Gastroesophageal sphincter (tissue), 4 donors: ENCODE results near the gene AGTRAP. TPM values are rescaled to one million over a fixed set of nuclear protein-coding genes. Genes with fewer than 3 reads are reported as not detected.

Experiments
- ATAC-seq: fragments of 150-250 bp; one replicate; pipeline ENCODE4 v1.9.1; 2016; ENCODE audit warnings: mild to moderate bottlenecking, moderate library complexity
- H3K27ac ChIP-seq, 4 donors: fragments of 200-600 bp; sonication (generic) in 3 of 4; 1 replicate in 3 of 4; 2 replicates in 1 of 4; pipeline ENCODE4 v1.5.1; 2016 to 2019
- H3K27me3 ChIP-seq: fragments of 200-600 bp; sonication (generic); one replicate; pipeline ENCODE4 v1.5.1; 2019
- H3K36me3 ChIP-seq, 2 donors: fragments of 200-600 bp; sonication (generic); one replicate each; pipeline ENCODE4 v1.5.1; 2019; ENCODE audit warnings: control low read depth in 1 of 2
- H3K4me1 ChIP-seq, 3 donors: fragments of 200-600 bp; sonication (generic); 1 replicate in 2 of 3; 2 replicates in 1 of 3; pipeline ENCODE4 v1.5.1; 2016 to 2019; ENCODE audit warnings: control low read depth in 2 of 3
- H3K4me3 ChIP-seq, 2 donors: fragments of 200-600 bp; sonication (generic); one replicate each; pipeline ENCODE4 v1.5.1; 2019; ENCODE audit warnings: mild to moderate bottlenecking in 1 of 2, moderate library complexity in 1 of 2
- H3K9me3 ChIP-seq, 3 donors: fragments of 200-600 bp; sonication (generic); one replicate each; pipeline ENCODE4 v1.5.1; 2017 to 2019; ENCODE audit warnings: control low read depth in 2 of 3
- EP300 ChIP-seq: sonication (generic); formaldehyde crosslinking; IDR thresholded peaks from one replicate; pipeline ENCODE4 v1.6.1; 2017; ENCODE audit warnings: antibody characterized with exemption, mild to moderate bottlenecking
- POLR2A ChIP-seq, 2 donors: fragments of 450-650 bp; IDR thresholded peaks; one replicate each; pipeline ENCODE4 v1.6.1; 2017; ENCODE audit warnings: antibody characterized with exemption in 2 of 2, mild to moderate bottlenecking in 2 of 2, moderate library complexity in 1 of 2
- POLR2AphosphoS5 ChIP-seq: sonication (generic); formaldehyde crosslinking; IDR thresholded peaks from one replicate; pipeline ENCODE4 v1.6.1; 2017; ENCODE audit warnings: antibody characterized with exemption
- WGBS, 2 donors: methylation state at CpG; one replicate each; pipeline ENCODE4 v1.1.5; 2018; ENCODE audit warnings: low coverage in 1 of 2; 5-methylcytosine and 5-hydroxymethylcytosine counted together
- total RNA-seq, 4 donors: library from RNA; depleted of rRNA; stranded (reverse); fragments of >200 nt; gene quantifications; one replicate each; pipeline ENCODE4 v1.1.0, GENCODE V29; 2016
- TF ChIP-seq, protein P1 (sequence below), 4 experiments: fragments of 200-600 bp in 2 of 4; fragments of 450-650 bp in 2 of 4; sonication (generic) in 1 of 4; IDR thresholded peaks; one replicate each; pipeline ENCODE4 v1.5.1; 2017 to 2019; ENCODE audit warnings: antibody characterized with exemption in 4 of 4, mild to moderate bottlenecking in 2 of 4, moderate library complexity in 2 of 4

The AGTRAP gene
- total RNA-seq, 4 donors from 2014 or later = 32.2 to 56.4 (median 40.5) TPM

DNA sequence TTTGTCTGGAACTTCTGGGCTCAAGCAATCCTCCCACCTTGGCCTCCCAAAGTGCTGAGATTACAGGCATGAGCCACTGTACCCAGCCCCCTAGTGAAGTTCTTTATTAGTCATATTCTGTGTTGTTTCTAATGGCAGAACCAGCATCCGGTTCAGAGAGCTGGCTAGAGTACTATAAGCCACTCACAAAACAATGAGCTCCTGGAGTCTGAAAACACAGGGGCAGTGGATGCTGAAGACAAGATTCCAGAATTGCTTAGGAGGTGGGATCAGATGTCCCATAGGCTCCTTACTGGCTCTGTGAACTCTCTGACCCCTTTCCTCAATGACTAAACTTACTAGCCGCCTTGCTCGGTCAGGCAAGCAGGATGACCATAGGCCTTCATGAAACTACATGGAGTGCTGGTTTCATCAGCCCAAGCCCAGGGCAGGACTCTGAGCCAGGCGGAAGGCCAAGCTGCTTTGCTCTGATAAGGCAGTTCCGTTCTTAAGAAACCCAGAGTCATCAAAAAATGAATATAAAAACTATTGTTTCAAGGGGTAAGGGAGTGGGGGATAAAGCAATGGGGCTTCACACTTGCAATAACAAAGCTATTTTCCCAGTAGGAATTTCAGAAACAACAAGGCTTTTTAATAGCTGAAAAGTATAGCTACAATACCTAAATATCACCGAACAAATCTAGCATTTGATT, 61.7 kb downstream of the AGTRAP start:
- peaks cover 0 to 31% (median 0%) of the 10 kb centered on the region in 3 donors for H3K4me1 ChIP-seq
- TF ChIP-seq, protein P1, sequence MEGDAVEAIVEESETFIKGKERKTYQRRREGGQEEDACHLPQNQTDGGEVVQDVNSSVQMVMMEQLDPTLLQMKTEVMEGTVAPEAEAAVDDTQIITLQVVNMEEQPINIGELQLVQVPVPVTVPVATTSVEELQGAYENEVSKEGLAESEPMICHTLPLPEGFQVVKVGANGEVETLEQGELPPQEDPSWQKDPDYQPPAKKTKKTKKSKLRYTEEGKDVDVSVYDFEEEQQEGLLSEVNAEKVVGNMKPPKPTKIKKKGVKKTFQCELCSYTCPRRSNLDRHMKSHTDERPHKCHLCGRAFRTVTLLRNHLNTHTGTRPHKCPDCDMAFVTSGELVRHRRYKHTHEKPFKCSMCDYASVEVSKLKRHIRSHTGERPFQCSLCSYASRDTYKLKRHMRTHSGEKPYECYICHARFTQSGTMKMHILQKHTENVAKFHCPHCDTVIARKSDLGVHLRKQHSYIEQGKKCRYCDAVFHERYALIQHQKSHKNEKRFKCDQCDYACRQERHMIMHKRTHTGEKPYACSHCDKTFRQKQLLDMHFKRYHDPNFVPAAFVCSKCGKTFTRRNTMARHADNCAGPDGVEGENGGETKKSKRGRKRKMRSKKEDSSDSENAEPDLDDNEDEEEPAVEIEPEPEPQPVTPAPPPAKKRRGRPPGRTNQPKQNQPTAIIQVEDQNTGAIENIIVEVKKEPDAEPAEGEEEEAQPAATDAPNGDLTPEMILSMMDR (IDR thresholded peaks at IDR 0.05) = no peak
- WGBS, 2 donors = 75 to 100% methylated on average over 1 to 4 of the region's 6 CpGs
- no peaks in the 10 kb centered on the region for H3K9me3 ChIP-seq
- H3K4me3 ChIP-seq = no peak overlapping the region
- H3K36me3 ChIP-seq = peaks cover 0 to 77% of the 10 kb centered on the region in 2 donors
- ATAC-seq = peak; percentile 47
- H3K27ac ChIP-seq = peak overlapping the region in 3 of 4 donors; percentile 41 to 45 (median 43)
- H3K27me3 ChIP-seq = no peaks in the 10 kb centered on the region

DNA sequence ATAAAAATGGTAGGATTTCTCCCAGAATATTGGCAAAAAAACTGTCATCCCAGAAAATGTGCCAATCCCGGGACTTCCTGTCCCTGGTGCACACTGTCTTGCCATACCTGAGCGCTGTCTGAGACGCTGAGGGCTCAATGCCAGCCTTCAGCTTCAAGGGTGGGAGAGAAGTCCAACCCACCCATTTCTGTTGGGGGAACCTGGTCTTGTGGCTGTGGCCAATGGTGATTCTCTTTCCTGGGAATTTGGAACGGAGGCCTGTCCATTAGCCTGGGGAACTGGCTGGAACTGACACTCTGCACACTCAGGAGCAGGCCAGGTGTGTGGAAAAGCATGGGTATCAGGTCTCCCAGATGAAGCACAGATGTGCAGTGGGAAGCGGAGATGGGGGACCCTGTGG, 63.2 kb downstream of the AGTRAP start:
- Histone ChIP-seq H3K4me1 (peaks cover 0 to 44% (median 4%) of the 10 kb centered on the region in 3 donors), H3K27me3 (no peaks in the 10 kb centered on the region)

DNA sequence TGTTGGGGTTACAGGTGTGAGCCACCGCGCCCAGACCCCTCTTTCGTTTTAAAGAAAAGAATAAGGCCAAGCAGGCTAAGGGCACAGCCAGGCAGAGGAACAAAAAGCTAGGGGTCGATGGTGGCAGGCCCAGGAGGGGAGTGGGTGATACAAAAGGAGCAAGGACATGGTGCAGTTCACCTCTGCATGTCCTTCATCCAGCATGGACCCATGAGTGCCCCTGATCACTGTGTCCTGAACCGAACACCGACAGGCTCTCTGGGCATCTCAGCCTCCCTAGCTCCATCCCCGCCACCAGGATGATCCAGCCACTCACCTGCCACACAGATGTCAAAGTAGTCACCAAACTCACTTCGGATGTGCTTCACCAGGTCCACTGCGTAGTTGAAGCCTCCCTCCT, 64.0 kb downstream of the AGTRAP start:
- Histone ChIP-seq H3K27ac (peak overlapping the region in 2 of 4 donors; percentile 11 to 12), H3K4me1 (peaks cover 0 to 52% (median 10%) of the 10 kb centered on the region in 3 donors)
- TF ChIP-seq, protein P1 (IDR thresholded peaks at IDR 0.05) = no peak
- TF ChIP-seq POLR2A (IDR thresholded peaks at IDR 0.05) (no peak), POLR2AphosphoS5 (no peak), EP300 (no peak)

More for the DNA sequence above, 63.2 kb downstream of the AGTRAP start:
- Histone ChIP-seq H3K9me3 (no peaks in the 10 kb centered on the region), H3K36me3 (peaks cover 0 to 63% of the 10 kb centered on the region in 2 donors), H3K27ac (peak overlapping the region in 1 of 4 donors; percentile 45), H3K4me3 (no peak overlapping the region)
- WGBS, 2 donors = 88 to 100% methylated on average over 3 to 4 of the region's 5 CpGs
- no peak for TF ChIP-seq POLR2AphosphoS5
- no peak for TF ChIP-seq POLR2A (IDR thresholded peaks at IDR 0.05)
- no peak for TF ChIP-seq EP300
- TF ChIP-seq, protein P1 (IDR thresholded peaks at IDR 0.05) = no peak
- ATAC-seq = no peak

DNA sequence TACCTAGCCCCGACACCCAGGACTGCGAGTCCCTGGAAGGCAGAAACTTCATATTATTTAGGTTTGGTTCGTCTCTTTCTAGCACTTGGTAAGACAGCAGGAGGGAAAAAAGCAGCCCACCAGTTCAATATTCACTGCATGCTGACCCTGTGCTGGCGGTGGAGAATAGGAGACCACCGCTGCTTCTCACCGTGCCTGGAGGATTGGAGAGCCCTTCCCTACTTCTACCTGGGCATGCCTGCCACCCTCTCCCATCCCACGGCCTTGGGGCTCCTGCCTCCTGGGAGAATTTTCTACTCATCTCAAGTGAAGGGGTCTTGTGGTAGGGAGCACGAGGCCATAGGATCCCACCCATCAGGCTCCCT, 64.4 kb downstream of the AGTRAP start:
- ATAC-seq = no peak
- H3K4me3 ChIP-seq = no peak overlapping the region
- H3K27ac ChIP-seq = peak overlapping the region in 2 of 4 donors; percentile 11 to 12
- peaks cover 0 to 55% (median 10%) of the 10 kb centered on the region in 3 donors for H3K4me1 ChIP-seq
- 80 to 100% methylated on average over 2 to 3 of the region's 8 CpGs for WGBS, 2 donors
- peaks cover 0 to 50% of the 10 kb centered on the region in 2 donors for H3K36me3 ChIP-seq
- H3K27me3 ChIP-seq = no peaks in the 10 kb centered on the region
- TF ChIP-seq, protein P1 (IDR thresholded peaks at IDR 0.05) = no peak
- TF ChIP-seq POLR2A (IDR thresholded peaks at IDR 0.05) (no peak), EP300 (no peak), POLR2AphosphoS5 (no peak)
- H3K9me3 ChIP-seq = no peaks in the 10 kb centered on the region

More for the DNA sequence above, 64.0 kb downstream of the AGTRAP start:
- Histone ChIP-seq H3K36me3 (peaks cover 0 to 55% of the 10 kb centered on the region in 2 donors), H3K4me3 (no peak overlapping the region), H3K9me3 (no peaks in the 10 kb centered on the region), H3K27me3 (no peaks in the 10 kb centered on the region)
- no peak for ATAC-seq
- 100% methylated on average over 2 of the region's 9 CpGs for WGBS, 2 donors

Other genes starting within 250 kb of the AGTRAP start
- 10 to 100 TPM in 1 of 4 donors, 1 to 10 TPM in 3; 4.7 to 12.5 (median 6.8) TPM for gene FBXO2, start 81.7 kb upstream of the AGTRAP start, total RNA-seq
- gene FBXO44, start 81.3 kb upstream of the AGTRAP start, total RNA-seq = 10 to 100 TPM; 10.5 to 22.9 (median 17.2) TPM
- gene FBXO6, start 71.9 kb upstream of the AGTRAP start, total RNA-seq = 10 to 100 TPM; 17.0 to 20.7 (median 18.8) TPM
- 10 to 100 TPM; 19.4 to 43.7 (median 24.3) TPM for gene MAD2L2, start 55.0 kb upstream of the AGTRAP start, total RNA-seq
- under 1 TPM in 3 of 4 donors, not detected in 1; 0.08 to 0.16 (median 0.12) TPM for gene DRAXIN, start 44.4 kb upstream of the AGTRAP start, total RNA-seq
- gene C1orf167, start 26.1 kb downstream of the AGTRAP start, total RNA-seq = 1 to 10 TPM in 2 of 4 donors, under 1 TPM in 2; 0.35 to 1.4 (median 0.75) TPM
- gene MTHFR, start 69.8 kb downstream of the AGTRAP start, total RNA-seq = 10 to 100 TPM; 18.6 to 46.7 (median 27.9) TPM
- 10 to 100 TPM; 12.8 to 23.8 (median 18.3) TPM for gene CLCN6, start 70.1 kb downstream of the AGTRAP start, total RNA-seq
- gene NPPA, start 111.6 kb downstream of the AGTRAP start, total RNA-seq = under 1 TPM in 1 of 4 donors, not detected in 3; 0.93 TPM
- gene NPPB, start 122.8 kb downstream of the AGTRAP start, total RNA-seq = not detected
- 100 to 1,000 TPM in 1 of 4 donors, 10 to 100 TPM in 3; 70.8 to 128 (median 83.8) TPM for gene KIAA2013, start 190.3 kb downstream of the AGTRAP start, total RNA-seq
- gene PLOD1, start 198.6 kb downstream of the AGTRAP start, total RNA-seq = 100 to 1,000 TPM in 1 of 4 donors, 10 to 100 TPM in 3; 66.5 to 125 (median 70.1) TPM
- 100 to 1,000 TPM; 117 to 236 (median 186) TPM for gene MFN2, start 244.3 kb downstream of the AGTRAP start, total RNA-seq